Measurements from ENCODE around the gene SPEF2.
"Not testable (repeated sequence)": the region's sequence is repeated elsewhere in the genome, so short reads cannot be mapped to it uniquely, and the experiment has no call there.

Gene SPEF2

DNA sequence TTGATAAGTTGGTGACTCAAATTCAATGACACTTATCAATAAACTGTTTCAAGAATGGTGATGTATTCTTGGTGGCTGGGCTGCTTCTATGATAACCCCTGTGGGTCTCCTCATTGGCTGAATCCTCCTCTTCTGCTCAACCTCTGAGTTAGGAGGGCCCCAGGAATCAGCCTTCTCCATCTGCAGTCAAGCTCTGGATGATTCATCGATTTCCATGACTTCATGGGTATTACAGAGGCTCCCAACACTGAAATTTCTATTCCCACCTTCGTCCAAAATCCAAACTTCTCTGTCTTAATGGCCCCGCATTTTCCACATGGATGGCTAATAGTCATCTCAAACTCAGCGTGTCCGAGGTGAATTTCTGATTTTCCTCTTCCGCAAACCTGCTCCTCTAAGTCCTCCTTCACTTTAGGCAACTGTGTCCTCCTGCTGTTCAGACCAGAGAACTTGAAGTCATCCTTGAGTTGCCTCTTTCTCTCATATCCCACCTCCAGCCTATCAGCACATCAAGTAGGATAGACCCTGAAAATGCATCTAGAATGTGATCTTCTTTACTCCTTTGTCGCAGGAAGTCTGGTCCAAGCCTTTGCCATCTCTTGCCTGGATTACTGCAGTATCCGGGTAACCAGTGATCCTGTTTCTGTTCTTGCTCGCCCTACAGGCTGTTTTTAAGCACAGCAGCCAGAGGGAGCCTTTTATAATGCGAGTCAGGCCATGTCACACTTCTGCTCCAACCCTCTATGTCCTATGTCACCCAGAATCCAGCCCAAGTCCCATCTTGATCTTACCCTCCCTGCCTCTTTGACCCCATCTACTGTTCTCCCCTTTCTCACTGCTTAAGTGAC, 197.7 kb downstream of the SPEF2 start:
- in situ Hi-C loops (cut with HindIII; ENCODE audit: low sequenced_read_pairs) = no loop called here

- in situ Hi-C loops (cut with HindIII; ENCODE audit: low sequenced_read_pairs) = no loop called here
These were observed 199.3 kb downstream of the SPEF2 start for GRCh38 chr5:35816881-35817521.

- in situ Hi-C loops (cut with HindIII; ENCODE audit: low sequenced_read_pairs) = no loop called here
These were observed 201.4 kb downstream of the SPEF2 start for GRCh38 chr5:35819026-35819425.

DNA sequence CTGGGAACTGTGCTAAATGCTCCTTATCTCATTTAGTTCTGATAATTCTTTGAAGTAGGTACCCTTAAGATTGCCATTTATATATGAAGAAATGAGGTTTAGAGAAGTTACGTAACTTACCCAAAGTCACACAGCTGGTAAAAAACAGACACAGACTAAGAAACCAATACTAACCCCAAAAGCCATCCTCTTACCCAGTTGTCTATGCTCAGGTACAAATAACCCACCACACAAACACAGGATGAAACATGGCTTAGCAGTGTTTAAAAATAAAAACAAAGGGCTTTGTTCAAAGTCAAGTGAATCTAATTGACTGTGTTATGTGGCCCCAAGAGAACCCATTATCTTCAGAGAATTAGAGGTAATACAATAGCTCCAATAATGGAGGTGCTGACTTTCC, 202.0 kb downstream of the SPEF2 start:
- in situ Hi-C loops (cut with HindIII; ENCODE audit: low sequenced_read_pairs) = no loop called here

DNA sequence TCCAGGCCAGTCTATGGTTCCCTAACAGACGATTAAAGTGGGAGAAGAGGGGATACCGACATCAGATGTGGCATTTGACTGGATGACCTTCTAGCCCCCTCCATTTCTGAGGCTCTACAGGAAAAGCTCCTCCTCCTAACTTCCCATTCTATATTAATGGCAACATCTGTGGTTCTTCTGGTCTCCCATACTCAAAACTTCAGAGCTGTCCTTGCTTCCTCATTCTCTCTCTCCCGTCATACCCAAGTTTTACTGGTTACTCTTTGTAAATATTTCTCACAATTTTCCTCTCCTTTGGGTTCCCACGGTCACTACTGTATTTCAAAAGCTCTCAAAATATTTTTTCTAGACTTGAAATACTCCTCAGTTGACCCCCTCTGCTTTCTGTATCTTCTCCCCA, 203.1 kb downstream of the SPEF2 start:
- in situ Hi-C loops (cut with HindIII; ENCODE audit: low sequenced_read_pairs) = no loop called here

- in situ Hi-C loops (cut with HindIII; ENCODE audit: low sequenced_read_pairs) = no loop called here
These were observed 203.8 kb downstream of the SPEF2 start for GRCh38 chr5:35821513-35821912.

GRCh38 chr5:35822511-35822910, 204.8 kb downstream of the SPEF2 start:
- in situ Hi-C loops (cut with HindIII; ENCODE audit: low sequenced_read_pairs) = no loop called here

GRCh38 chr5:35823347-35824098, 205.9 kb downstream of the SPEF2 start:
- in situ Hi-C loops (cut with HindIII; ENCODE audit: low sequenced_read_pairs) = no loop called here

- in situ Hi-C loops (cut with HindIII; ENCODE audit: low sequenced_read_pairs) = no loop called here
These were observed 208.4 kb downstream of the SPEF2 start for GRCh38 chr5:35826056-35826455.

DNA sequence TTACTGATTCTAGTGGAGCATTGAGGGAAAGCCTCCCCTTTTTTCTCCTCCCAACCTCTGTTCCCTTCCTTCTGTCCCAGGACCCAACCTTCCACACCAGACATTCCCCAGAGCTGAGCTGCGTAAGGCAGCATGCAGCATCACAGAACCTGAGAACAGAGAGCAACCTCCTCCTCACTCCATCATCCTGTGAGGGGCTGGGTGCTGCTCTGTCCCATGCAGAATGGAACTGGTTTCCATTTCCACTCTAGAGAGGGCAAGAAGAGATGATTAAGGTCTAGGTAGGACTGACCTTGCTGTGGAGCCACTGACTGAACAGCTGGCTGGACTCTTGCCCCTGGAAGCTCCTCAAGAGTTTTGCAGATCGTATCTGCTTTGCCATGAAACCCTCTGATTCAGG, 208.9 kb downstream of the SPEF2 start:
- in situ Hi-C loops (cut with HindIII; ENCODE audit: low sequenced_read_pairs) = no loop called here

GRCh38 chr5:35828082-35828598, 210.5 kb downstream of the SPEF2 start:
- in situ Hi-C loops (cut with HindIII; ENCODE audit: low sequenced_read_pairs) = no loop called here

- in situ Hi-C loops (cut with HindIII; ENCODE audit: low sequenced_read_pairs) = no loop called here
These were observed 212.9 kb downstream of the SPEF2 start for GRCh38 chr5:35830587-35830986.

DNA sequence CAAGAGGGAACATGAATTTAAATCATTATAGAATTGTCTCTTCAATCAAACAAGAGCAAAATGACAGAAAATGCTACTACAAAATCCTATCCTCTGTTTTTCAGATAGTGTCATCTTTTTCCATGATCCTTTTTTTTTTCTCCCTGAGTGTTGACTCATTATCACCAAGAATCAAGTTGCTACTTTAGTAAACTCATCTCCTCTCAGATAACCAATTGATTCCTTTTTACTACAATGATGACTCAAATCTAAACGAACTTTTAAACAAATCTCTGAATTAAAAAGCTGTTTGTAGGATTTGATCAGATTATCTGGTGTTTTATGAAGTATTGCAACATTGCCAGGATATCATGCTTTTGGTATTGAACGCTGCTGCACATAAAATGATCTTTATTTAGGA, 215.1 kb downstream of the SPEF2 start:
- in situ Hi-C loops (cut with HindIII; ENCODE audit: low sequenced_read_pairs) = no loop called here

GRCh38 chr5:35833224-35833623, 215.6 kb downstream of the SPEF2 start:
- in situ Hi-C loops (cut with HindIII; ENCODE audit: low sequenced_read_pairs) = no loop called here

DNA sequence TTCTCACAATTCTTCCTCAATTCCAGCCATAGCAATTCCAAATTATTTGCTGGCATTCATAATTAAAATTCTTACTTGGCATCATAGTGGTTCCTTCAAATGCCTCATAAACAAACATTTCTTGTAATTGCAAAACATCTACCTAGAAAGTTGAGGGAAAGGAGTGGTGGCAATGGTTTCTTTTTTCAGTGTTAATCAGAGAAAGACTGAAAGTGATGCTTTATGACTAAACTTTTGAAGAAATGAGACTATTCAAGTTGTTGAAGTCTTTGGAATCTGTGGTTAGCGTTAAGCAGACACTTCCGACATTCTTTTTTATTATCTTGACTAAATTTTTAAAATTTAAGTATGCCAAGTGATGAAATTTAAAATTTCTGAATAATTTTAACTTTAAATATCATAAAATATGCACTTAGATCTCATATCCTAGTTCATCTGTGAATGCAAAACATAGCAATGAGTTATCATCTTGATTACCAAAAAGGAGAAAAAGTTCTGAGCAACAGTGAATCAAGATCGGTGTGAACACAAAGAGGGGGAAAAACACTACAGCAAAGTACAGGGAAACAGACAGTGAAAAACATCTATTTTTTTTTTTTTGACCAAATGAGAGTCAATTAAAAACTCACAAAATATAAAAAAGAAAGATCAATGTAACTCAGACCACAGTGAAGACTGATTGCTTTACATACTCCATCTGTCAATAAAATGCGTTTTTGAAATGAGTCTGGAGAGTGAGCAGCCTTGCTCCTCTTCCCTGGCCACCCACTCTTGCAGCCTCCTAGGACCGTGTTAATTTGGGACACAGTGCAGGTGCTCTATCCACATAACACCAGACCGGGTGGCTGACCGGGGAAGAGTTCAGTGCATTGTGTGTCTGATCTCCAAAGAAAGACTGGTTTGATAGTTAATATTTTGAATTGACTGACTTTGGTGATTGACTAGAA, 218.4 kb downstream of the SPEF2 start:
- in situ Hi-C loops (cut with HindIII; ENCODE audit: low sequenced_read_pairs) = no loop called here

GRCh38 chr5:35838370-35839042, 220.8 kb downstream of the SPEF2 start:
- in situ Hi-C loops (cut with HindIII; ENCODE audit: low sequenced_read_pairs) = no loop called here

- in situ Hi-C loops (cut with HindIII; ENCODE audit: low sequenced_read_pairs) = no loop called here
These were observed 225.2 kb downstream of the SPEF2 start for GRCh38 chr5:35842856-35843255.

DNA sequence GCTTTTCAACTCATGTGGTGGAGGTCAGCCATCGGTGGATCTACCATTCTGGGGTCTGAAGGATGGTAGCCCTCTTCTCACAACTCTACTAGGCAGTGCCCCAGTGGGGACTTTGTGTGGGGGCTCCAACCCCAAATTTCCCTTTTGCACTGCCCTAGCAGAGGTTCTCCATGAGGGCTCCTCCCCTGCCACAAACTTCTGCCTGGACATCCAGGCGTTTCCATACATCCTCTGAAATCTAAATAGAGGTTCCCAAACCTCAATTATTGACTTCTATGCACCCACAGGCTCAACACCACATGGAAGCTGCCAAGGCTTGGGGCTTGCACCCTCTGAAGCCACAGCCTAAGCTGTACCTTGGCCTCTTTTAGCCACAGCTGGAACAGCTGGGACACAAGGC, 227.8 kb downstream of the SPEF2 start:
- in situ Hi-C loops (cut with HindIII; ENCODE audit: low sequenced_read_pairs) = not testable (repeated sequence)

DNA sequence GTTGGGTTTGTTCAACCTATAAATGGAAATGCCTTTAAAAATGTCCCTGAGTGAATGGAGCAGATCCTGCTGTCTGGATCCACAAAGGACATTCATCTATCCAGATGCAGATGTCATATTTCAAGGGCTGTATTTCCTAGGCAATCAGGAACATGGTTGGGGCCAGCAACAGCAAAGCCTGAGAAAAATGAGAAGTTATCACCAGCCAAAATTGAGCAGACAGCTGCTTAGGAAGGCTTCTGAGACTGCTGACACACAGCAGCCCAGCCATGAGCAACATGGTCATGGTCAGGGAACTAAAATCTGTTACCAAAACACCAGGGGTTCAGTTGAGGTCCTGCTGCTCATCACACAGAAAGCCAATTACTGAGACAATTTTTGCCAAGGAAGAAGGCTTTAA, 229.8 kb downstream of the SPEF2 start:
- in situ Hi-C loops (cut with HindIII; ENCODE audit: low sequenced_read_pairs) = no loop called here

DNA sequence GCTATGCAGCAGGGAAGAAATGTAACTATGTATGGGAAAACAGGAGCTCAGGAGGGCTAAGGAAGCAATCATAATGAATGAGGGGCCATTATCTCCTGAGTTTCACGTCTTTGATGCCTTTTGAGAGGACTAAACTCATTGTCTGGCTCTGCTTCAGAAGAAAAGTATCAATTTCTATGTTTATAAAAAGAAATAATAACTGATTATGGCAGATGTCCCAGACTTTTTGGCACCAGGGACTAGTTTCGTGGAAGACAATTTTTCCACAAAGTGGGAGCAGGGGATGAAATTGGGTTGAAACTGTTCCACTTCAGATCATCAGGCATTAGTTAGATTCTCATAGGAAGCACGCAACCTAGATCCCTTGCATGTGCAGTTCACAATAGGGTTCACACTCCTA, 230.3 kb downstream of the SPEF2 start:
- in situ Hi-C loops (cut with HindIII; ENCODE audit: low sequenced_read_pairs) = no loop called here

Data from endothelial cell of hepatic sinusoid (primary cell).